HUES6 (cell line): Measurements from ENCODE around the gene GBF1.

Experiments used
- H3K27ac ChIP-seq: 2 replicates; pipeline ENCODE4 v1.7.0; 2013; ENCODE audit warnings: low read depth, mild to moderate bottlenecking, low read length, inconsistent platforms
- H3K27me3 ChIP-seq: 2 replicates; pipeline ENCODE4 v1.6.1; 2013; ENCODE audit warnings: low read length; ENCODE audit not compliant: control insufficient read depth, insufficient read depth
- H3K36me3 ChIP-seq: 2 replicates; pipeline ENCODE4 v1.6.1; 2013; ENCODE audit warnings: low read length; ENCODE audit not compliant: control insufficient read depth, insufficient read depth
- H3K4me1 ChIP-seq: 2 replicates; pipeline ENCODE4 v1.6.1; 2013; ENCODE audit warnings: low read length; ENCODE audit not compliant: control insufficient read depth, insufficient read depth
- H3K4me3 ChIP-seq: 2 replicates; pipeline ENCODE4 v1.5.1; 2013; ENCODE audit warnings: low read depth, low read length
- H3K9ac ChIP-seq: one replicate; pipeline ENCODE4 v1.6.1; 2013; ENCODE audit warnings: mild to moderate bottlenecking, low read length
- H3K9me3 ChIP-seq: 2 replicates; pipeline ENCODE4 v1.6.1; 2013; ENCODE audit warnings: low read depth, low read length; ENCODE audit not compliant: control insufficient read depth, insufficient read depth

Gene GBF1

DNA sequence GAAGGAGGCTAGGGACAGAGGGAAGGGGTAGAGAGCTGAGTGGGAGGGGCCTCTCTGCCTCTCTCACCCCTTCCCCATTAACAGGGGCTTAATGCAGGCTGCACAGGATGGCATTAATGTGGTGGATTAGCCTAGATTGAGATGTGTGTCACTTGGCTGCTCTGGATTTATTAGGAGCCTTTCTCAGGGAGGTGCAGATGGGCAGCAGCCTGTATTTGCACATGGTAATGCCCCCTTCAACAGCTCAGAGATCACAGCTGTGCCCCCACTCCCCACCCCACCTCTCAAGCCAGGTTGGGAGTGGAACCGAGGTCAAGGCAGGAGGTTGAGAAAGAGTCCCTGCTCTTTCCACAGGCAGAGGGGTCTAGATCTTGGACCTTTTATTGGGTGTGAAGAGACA lies 11.3 kb upstream of the GBF1 start:
- no peak overlapping the region for H3K4me3 ChIP-seq
- H3K9me3 ChIP-seq: no peaks in the 10 kb centered on the region
- peaks cover 94% of the 10 kb centered on the region for H3K27me3 ChIP-seq
- no peak overlapping the region for H3K9ac ChIP-seq
- H3K36me3 ChIP-seq: no peaks in the 10 kb centered on the region
- H3K27ac ChIP-seq: no peak overlapping the region
- peaks cover 13% of the 10 kb centered on the region; the same call in 1 of the 2 replicates for H3K4me1 ChIP-seq

GRCh38 chr10:102234888-102235597 lies 10.3 kb upstream of the GBF1 start:
- Histone ChIP-seq H3K4me1 (peaks cover 12% of the 10 kb centered on the region; the same call in 1 of the 2 replicates), H3K36me3 (no peaks in the 10 kb centered on the region), H3K27ac (no peak overlapping the region), H3K4me3 (no peak overlapping the region), H3K27me3 (peaks cover 95% of the 10 kb centered on the region), H3K9ac (no peak overlapping the region), H3K9me3 (no peaks in the 10 kb centered on the region)

DNA sequence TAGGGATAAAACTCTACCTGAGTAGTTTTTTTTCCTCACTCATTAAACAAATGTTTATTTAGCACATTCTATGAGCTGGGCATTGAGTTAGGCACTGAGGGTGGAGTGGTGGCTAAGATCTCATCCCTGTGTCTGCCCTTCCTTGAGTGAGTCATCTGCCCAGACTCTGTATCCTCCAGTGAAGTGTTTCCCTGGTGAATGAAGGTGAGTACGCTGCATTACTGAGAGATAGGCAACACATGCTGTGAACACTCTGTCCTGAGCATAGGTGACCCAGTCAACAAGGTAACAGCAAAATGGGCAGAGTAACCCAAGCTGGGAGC lies 9.8 kb upstream of the GBF1 start:
- Histone ChIP-seq H3K9me3 (no peaks in the 10 kb centered on the region), H3K36me3 (no peaks in the 10 kb centered on the region), H3K27me3 (peaks cover 95% of the 10 kb centered on the region), H3K27ac (no peak overlapping the region), H3K4me1 (peaks cover 14% of the 10 kb centered on the region; the same call in 1 of the 2 replicates), H3K9ac (no peak overlapping the region), H3K4me3 (no peak overlapping the region)

DNA sequence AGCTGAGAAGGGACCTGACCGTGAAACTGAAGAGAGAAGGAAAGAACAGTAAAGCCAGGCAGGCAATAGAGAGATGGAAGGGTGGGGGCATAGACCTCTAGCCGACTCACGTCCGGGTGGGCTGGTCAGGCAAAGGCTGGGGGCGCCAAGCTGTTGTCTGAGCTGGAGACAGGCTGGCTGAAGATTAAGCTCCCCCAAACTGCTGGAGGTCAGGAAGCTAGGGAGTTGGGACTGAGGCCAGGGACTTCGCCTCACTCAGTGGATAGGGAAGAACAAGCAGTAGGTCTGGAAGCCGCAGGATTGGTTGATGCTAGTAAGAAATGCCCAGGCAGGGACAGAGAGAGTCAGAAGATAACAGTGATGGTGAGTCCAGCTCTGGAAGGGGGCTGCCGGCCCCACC lies 9.3 kb upstream of the GBF1 start:
- Histone ChIP-seq H3K27ac (no peak overlapping the region), H3K4me3 (no peak overlapping the region), H3K27me3 (peaks cover 95% of the 10 kb centered on the region), H3K36me3 (no peaks in the 10 kb centered on the region), H3K9me3 (no peaks in the 10 kb centered on the region), H3K4me1 (peaks cover 15% of the 10 kb centered on the region; the same call in 1 of the 2 replicates), H3K9ac (no peak overlapping the region)

DNA sequence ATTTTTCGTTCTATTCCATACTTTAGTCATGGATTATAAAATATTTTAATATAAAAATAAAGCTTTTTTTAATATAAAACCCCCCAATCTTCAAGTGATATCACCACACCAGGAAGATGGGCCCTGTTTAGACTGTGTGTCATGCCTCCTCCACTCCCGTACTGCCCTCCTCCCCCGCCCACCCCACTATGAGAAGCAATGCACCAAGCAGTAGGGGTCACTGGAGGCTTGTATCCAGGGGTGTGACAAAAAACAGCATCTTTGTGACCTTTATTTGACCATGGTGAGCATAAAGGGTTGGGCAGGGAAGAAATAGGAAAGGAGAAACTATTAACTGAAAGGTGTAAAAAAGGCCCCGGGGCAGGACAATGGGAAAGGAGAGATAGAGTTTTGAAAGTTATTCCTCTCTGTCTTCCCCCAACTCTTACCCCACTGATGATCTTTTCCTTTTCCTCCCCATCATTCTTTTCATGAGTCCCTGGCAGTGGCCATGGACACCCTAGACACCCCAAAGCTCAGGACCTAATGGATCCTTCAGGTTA lies 7.5 kb upstream of the GBF1 start:
- Histone ChIP-seq H3K4me1 (peaks cover 21% of the 10 kb centered on the region; the same call in 1 of the 2 replicates), H3K27me3 (peaks cover 92% of the 10 kb centered on the region), H3K36me3 (no peaks in the 10 kb centered on the region), H3K9me3 (no peaks in the 10 kb centered on the region), H3K4me3 (no peak overlapping the region), H3K9ac (no peak overlapping the region), H3K27ac (no peak overlapping the region)

DNA sequence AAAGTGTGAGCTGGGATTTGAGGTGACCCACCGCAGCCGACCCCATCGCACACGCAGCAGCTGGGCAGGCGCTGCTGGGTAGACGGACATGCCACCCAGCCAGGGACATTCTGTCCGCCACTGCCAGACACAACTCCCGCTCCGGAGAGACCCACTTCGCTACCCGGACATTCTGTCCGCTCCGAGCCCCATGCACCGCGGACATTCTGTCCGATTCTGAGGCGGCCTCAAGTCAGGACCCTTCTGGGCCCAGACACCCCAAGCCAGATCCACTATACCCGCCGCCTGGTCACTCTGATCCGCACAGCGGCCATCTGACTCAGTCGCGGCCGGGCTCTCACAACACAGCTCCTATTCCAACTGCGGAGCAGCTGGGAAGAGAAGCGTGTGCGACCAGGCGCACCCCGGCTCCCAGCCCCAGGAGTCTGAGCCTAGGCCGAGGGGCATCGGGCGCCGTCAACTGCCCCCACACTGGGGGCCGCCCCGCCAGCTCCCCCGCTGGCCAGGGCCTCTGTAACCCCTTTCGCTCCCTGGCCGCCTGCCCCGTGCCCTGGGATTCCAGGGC lies 4.8 kb upstream of the GBF1 start:
- Histone ChIP-seq H3K27me3 (peaks cover 77% of the 10 kb centered on the region), H3K4me3 (peak overlapping the region; percentile 74), H3K4me1 (peaks cover 19% of the 10 kb centered on the region)

GRCh38 chr10:102241032-102241443 lies 4.3 kb upstream of the GBF1 start:
- Histone ChIP-seq H3K9ac (peak overlapping the region; percentile 29), H3K4me3 (peak overlapping the region; percentile 74), H3K27ac (no peak overlapping the region), H3K4me1 (peaks cover 19% of the 10 kb centered on the region), H3K9me3 (no peaks in the 10 kb centered on the region), H3K36me3 (no peaks in the 10 kb centered on the region), H3K27me3 (peaks cover 72% of the 10 kb centered on the region)

More for the DNA sequence above, 4.8 kb upstream of the GBF1 start:
- Histone ChIP-seq H3K36me3 (no peaks in the 10 kb centered on the region), H3K9ac (peak overlapping the region; percentile 29), H3K27ac (no peak overlapping the region), H3K9me3 (no peaks in the 10 kb centered on the region)

DNA sequence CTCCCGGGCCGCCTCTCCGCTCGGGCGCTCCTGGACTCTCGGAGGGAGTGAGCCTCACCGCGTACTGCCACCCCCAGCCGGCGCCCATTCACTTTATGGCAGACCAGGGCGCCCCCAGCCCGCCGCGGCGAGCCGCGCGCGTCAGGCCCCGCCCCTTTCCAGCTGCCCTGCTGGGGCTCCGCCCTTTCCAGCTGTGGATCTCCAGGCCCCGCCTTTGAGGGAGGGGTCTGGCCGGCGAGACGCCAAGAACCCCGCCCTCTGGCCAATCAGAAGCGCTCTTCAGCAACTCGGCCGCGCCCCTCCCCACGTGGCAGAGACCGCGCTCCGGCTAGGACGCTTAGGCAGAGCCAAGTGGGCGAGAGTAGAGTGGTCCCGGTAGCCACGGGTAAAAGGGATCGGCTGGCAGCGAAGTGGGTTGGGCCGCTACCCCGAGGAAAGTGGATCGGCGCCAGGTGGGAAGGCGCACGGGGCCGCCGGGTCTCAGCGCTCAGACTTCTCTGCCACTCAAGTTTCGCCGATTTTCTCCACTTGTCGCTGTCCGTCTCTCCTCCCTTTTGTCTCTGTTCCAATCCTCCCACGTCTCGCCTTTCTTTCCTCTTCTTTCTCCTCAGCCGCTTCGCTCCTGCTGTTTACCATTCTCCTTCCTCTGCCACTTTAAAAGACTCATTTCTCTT lies 3.8 kb upstream of the GBF1 start, which contains the start of gene PITX3:
TSS of gene PITX3 (minus strand) at position 69 of the 674 bp plus-strand sequence. CDS start 9,432 bp downstream, outside the sequence.
- peak within 1 kb of the TSS; percentile 74 for H3K4me3 ChIP-seq
- peak within 1 kb of the TSS; percentile 31 for H3K9ac ChIP-seq
- H3K27me3 ChIP-seq: peaks cover 67% of the 10 kb centered on the region
- no peaks in the 10 kb centered on the region for H3K36me3 ChIP-seq
- no peaks in the 10 kb centered on the region for H3K9me3 ChIP-seq
- H3K4me1 ChIP-seq: peaks cover 25% of the 10 kb centered on the region
- no peak within 1 kb of the TSS for H3K27ac ChIP-seq

DNA sequence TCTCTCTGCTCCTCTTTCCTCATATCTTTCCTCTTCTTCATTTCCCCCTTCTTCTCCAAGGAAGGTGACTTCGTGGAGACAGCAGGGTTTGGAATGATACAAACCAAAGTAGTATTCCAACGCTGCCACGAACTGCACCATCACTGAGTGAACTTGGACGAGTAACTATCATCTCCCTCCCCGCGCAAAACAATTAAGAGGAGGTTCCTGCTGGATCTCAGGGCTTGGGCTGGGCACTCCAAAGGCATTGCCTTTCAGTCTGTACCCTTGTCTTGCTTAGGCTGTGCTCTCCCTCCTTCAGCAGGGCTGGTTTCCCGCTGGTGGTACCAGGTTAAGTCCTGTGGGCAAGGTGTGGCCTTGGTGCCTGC lies 3.2 kb upstream of the GBF1 start:
- H3K4me1 ChIP-seq: peaks cover 29% of the 10 kb centered on the region

GRCh38 chr10:102243309-102243708 lies 2.0 kb upstream of the GBF1 start:
- H3K4me3 ChIP-seq: no peak overlapping the region
- no peak overlapping the region for H3K27ac ChIP-seq

More for the DNA sequence above, 3.2 kb upstream of the GBF1 start:
- Histone ChIP-seq H3K9me3 (no peaks in the 10 kb centered on the region), H3K9ac (no peak overlapping the region), H3K27me3 (peaks cover 62% of the 10 kb centered on the region), H3K4me3 (peak overlapping the region; percentile 74), H3K27ac (no peak overlapping the region), H3K36me3 (no peaks in the 10 kb centered on the region)

DNA sequence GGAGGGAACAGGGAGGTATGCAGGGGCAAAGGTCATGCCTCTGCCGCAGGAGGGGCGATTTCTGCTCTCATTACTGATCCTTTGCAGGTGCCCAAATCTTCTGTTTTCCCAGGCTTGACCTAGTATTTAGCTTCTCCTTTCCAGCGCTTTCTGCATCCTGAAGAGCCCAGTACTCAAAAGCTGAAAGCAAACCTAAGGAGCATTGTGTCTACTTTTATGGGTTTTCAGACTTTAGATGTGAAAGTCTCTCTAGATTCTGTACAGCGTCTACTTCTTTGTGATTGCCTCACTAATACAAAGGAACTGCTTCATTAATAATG lies 560 bp downstream of the GBF1 start:
- H3K4me1 ChIP-seq: peaks cover 25% of the 10 kb centered on the region
- H3K9me3 ChIP-seq: no peaks in the 10 kb centered on the region
- H3K4me3 ChIP-seq: peak overlapping the region; percentile 99
- H3K36me3 ChIP-seq: no peaks in the 10 kb centered on the region
- peak overlapping the region; percentile 56; the same call in 1 of the 2 replicates for H3K27ac ChIP-seq
- H3K9ac ChIP-seq: peak overlapping the region; percentile 84
- H3K27me3 ChIP-seq: peaks cover 25% of the 10 kb centered on the region

More at GRCh38 chr10:102243309-102243708, 2.0 kb upstream of the GBF1 start:
- Histone ChIP-seq H3K9ac (no peak overlapping the region), H3K9me3 (no peaks in the 10 kb centered on the region), H3K36me3 (no peaks in the 10 kb centered on the region), H3K27me3 (peaks cover 51% of the 10 kb centered on the region), H3K4me1 (peaks cover 32% of the 10 kb centered on the region)
